Amygdala (tissue), 56 donors: ENCODE results near the gene FFAR1.
A peak's percentile ranks its signal among the peaks of the same experiment; 100 is the strongest.

Source experiments
- DNase-seq, 56 donors: peaks; one replicate each; lab custom pipeline; 2025; lab: John Stamatoyannopoulos, UW

FFAR1 gene

GRCh38 chr19:35314031-35314430 lies 33.7 kb upstream of the FFAR1 start:
- DNase-seq = no peak

DNA sequence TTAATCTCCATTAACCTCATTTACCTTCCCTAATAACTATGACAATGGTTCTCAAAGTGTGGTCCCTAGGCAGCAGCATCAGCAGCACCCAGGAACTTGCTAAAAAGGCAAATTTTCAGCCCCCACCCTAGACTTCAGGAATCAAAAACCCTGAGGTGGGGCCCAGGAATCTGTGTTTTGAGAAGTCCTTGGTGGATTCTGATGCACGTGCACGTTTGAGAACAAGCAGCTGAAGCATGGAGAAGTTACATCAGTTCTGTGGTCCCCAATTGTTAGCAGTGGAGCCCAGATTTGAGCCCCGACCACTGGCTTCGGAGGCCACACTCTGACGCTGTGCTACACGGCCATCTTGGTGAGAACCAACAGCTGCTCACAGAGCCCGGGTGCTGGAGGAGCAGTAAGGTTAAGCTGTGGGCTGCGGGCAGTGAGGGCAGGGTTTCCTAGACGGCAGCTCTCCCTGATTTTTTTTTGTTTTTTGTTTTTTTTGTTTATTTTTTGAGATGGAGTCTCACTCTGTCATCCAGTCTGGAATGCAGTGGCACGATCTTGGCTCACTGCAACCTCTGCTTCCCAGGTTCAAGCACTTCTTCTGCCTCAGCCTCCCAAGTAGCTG lies 32.7 kb upstream of the FFAR1 start:
- no peak for DNase-seq

GRCh38 chr19:35315883-35316282 lies 31.8 kb upstream of the FFAR1 start:
- no peak for DNase-seq

DNA sequence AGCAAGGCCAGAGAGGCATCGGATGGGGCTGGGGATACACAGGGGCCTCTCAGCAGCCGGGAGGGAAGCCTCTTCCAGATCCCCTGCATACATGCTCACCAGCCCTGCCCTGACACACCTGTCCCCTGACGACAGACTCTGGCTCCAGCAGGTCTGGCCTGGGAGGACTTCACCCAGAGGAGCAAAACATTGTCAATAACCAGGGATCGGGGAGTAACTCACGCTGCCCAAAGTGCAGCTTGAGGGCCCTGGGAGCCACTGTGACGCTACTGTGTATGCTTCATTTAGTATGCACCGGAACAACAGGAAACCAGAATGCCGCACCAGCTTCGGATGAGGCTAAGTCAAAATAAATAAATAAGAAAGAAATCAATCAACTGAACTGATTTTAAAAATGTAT lies 31.1 kb upstream of the FFAR1 start:
- no peak for DNase-seq

DNA sequence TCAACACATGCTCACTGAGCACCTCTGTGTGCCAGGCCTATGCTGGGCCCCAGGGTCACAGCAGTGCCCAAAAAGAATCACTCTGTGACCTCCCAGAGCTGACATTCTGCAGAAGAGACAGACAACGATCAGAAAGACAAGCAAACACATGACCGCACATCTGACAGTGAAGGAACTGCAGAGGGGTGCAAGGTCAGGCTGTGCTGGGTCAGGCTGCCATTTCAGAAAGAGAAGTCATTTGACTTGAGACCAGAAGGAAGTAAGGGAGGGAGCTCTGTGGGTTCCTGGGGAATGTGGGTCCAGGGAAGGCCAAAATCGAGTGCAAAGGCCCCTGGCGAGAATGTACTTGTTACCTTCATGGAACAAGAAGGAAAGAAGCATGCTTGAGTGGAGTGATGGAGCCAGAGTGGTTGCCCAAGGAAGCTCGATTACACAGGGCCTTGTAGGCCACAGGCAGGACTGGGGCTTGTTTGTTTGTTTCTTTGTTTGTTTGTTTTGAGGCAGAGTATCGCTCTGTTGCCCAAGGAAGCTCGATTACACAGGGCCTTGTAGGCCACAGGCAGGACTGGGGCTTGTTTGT lies 30.1 kb upstream of the FFAR1 start:
- DNase-seq = peak in 1 of 56 donors; percentile 30

DNA sequence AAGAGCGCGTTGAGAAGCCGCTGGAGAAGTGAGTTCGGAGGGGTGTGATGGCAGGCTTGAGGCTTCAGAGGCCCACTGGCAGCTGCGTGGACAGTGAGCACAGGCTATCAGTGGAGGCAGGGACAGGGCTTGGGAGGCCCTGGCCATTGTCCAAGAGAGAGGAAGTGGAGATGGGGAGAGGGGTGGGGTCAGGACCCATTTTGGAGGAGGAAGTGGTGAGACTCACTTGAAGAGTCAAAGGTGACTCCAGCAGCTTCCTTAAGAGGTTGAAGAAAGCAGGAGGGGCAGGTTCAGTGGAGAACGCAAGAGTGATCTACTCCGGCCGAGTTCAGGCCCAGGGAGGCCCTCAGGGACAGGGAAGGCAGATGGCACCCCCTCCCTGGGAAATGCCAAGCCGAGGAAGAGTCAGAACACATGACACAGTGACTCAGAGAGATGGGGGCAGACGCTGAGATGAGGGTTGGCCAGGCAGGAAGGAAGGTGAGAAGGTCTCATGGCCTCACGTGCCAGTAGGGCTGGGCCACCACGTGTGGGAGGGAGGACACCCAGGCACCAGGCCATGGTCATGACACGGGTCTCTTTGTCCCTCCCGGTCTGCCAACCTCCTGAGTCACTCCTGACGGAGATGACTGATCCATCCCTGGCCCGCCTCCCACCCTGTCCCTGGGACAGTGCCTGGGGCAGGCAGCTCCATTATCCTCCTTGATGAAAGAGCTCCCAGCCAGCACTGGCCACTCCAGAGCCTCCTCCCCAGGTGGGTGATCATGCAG lies 28.8 kb upstream of the FFAR1 start:
- DNase-seq = peak in 47 of 56 donors; percentile 14 to 90 (median 63)

- DNase-seq = no peak
Measured at GRCh38 chr19:35320065-35320713, 27.5 kb upstream of the FFAR1 start.

DNA sequence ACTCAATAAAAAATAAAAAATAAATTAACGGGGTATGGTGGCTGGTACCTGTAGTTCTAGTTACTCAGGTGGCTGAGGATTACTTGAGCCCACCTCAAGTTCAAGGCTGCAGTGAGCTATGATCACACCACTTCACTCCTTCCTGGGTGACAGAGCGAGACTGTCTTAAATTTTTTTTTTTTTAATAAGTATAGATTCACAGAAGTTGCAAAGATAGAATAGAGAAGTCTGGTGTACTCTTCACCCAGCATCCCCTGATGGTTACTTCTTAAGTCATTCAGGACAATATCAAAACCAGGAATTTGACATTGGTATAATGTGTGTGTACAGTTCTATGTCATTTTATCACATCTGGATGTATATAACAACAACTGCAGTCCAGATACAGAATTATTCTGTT lies 26.4 kb upstream of the FFAR1 start:
- DNase-seq = no peak

DNA sequence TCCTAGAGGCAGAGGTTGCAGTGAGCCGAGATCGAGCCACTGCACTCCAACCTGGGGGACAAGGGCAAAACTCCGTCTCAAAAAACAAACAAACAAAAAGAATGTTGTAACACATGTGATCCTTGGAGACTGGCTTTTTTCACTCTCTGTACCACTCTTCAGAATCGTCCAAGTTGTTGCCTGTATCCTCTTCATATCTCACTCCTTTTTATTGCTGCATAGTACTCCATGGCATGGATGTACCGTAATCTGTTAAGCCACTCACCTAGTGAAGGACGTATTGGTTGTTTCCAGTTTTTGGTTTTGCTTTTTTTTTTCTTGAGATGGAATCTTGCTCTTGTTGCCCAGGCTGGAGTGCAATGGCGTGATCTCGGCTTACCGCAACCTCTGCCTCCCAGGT lies 25.7 kb upstream of the FFAR1 start:
- no peak for DNase-seq

DNA sequence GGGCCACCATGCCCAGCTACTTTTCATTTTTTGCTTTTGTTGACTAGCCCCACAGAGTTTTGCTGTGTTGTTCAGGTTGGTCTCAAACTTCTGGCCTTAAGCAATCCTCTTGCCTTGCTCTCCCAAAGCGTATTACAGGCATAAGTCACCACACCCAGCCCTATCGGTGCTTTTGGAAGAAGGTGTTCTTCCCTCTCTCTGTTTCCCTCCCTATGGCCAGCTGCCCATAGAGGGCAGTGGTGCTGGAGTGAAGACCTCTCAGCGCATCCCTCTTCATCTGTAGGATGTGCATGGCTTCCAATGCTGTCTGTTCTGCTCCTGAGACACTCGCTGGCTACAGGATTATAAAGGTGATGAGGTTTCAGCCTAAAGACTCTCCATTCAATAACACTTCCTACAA lies 20.1 kb upstream of the FFAR1 start:
- DNase-seq = no peak

DNA sequence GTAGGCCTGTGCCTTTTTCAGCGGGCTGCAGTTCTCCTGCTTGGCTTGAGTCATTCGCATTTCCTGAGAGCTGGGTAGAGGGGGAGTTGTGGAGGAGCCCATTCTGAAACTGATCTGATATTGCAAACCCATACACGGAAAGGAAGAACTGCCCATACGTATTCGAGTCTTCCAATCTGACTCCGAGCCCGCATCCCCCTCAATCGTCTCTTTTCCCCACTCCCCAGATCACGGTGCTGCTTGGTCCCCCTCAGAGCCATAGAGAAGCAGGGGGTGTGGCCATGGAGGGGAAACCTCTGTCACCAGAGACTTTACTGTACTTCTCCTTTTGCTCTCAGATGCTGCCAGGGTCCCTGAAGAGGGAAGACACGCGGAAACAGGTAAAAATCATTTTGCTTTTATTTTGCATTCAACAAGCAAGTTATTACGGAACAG lies 18.8 kb upstream of the FFAR1 start, which contains the start of gene CD22:
Gene CD22, plus strand, starts transcription at position 337 of the 435 bp plus-strand sequence. CDS start 2,854 bp downstream, outside the sequence.
- no peak for DNase-seq

GRCh38 chr19:35329323-35329722 lies 18.4 kb upstream of the FFAR1 start:
- no peak for DNase-seq

DNA sequence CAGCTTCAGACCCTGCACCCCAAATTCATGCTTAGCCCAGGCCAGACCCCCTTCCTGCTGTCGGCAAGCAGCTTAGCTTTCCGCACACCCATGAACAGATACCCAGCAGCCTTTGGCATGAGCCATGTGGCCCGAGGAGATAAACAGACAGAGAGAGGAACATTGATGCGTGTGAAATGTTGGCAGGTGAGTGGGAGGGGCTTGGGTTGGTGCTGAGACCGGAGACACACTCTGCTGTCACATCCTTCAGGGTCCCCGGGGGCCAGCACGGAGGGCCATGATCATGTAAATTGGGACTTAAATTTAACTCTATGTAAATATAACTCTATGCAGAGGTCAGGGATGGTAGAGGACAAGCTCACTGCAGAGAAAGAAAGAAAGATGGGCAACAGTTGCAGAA lies 17.2 kb upstream of the FFAR1 start:
- no peak for DNase-seq

- no peak for DNase-seq
Measured at GRCh38 chr19:35331551-35332214, 16.0 kb upstream of the FFAR1 start.

DNA sequence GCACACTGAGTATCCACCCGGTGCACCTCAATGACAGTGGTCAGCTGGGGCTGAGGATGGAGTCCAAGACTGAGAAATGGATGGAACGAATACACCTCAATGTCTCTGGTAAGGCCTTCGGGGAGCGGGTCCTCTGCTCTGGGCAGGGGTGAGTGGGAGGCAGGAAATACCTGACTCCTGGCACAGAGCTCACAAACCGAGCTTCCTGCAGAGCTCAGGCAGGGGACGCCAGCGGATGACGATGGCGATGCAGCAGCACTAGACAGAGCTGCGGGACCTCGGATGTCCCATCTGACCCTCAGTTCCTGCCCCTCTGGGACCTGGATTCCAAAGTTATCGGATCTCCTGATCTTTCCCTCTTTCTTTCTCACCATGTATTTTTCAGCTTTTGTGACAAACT lies 14.9 kb upstream of the FFAR1 start:
- no peak for DNase-seq

DNA sequence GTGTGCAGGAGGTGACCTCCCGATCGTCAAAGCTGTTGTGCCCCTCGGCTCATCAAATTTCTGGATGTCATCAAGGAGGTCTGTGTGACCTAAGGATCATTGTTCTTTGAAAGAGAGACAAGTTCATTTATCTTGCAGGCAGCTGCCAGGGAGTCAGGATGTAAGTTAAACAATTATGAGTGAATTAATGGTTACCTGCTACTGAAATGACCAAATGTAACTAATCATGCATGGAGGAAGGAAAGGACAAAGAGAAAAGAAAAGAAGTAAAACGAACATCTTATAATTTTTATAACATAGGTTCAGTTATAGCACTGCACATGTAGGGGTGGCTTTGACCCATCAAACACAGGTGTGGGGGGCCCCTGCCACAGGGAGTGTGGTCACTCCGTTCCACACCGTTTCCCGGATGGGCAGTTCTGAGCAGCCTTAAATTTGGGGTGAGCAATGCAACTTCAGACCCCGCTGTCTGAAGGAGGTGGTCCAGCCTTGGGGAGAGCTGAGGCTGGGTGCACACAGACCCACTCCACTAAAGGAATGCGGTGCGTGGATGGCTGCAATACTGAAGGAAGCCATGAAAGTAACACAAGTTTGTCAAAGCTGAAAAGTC lies 13.5 kb upstream of the FFAR1 start:
- DNase-seq = no peak

DNA sequence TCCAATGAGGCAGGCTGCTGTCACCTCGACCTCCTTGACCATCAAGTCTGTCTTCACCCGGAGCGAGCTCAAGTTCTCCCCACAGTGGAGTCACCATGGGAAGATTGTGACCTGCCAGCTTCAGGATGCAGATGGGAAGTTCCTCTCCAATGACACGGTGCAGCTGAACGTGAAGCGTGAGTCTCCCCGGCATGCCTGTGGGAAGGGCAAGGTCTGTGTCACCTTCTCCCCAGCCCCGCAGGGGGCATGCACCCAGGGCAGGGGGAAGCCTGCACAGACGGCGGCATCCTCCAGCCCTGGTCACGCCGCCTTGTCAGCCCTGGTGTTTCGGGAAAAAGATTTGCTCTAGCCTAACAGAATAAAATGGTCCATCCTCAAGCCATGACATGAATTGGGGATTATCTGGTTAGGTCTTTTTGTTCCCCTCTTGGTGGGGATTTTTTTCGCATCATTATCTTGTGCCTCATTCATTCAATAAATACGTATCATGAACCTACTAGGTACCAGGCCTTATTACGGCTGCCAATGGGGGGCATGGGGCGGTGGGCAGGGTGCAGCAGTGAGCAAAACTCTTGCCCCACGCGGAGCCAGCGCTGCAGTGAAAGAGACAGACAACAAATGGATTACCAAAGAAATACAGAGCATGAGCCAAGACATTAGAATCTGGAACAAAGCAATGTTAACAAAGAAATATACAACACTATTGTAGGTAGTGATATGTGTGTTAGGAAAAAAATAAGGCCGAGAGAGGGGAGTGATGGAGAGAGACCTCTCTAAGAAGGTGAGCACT lies 11.3 kb upstream of the FFAR1 start:
- DNase-seq = no peak

- DNase-seq = no peak
Measured at GRCh38 chr19:35337097-35337983, 10.4 kb upstream of the FFAR1 start.

- no peak for DNase-seq
Measured at GRCh38 chr19:35337984-35338296, 9.8 kb upstream of the FFAR1 start.
